CD8-positive, alpha-beta memory T cell (primary cell): ENCODE measurements around the gene PNPLA5. TPM values are rescaled to one million over a fixed set of nuclear protein-coding genes. Genes with fewer than 3 reads are reported as not detected.

ENCODE experiments used
- CTCF ChIA-PET: fragments of 350-600 bp; sonication (Branson Sonifier 250); formaldehyde crosslinking; loops from one replicate; lab custom pipeline; 2021; ENCODE audit warnings: antibody characterized with exemption; lab: Charles Lee
- POLR2A ChIA-PET: fragments of 350-600 bp; sonication (Branson Sonifier 250); formaldehyde crosslinking; loops from one replicate; lab custom pipeline; 2021; ENCODE audit warnings: antibody characterized with exemption; lab: Charles Lee
- DNase-seq, 5 donors: peaks; one replicate each; pipeline versions ENCODE4 v3.0.0 to v3.0.0-alpha.2; 2020 to 2022; ENCODE audit warnings: mixed read lengths in 1 of 5
- H3K27ac ChIP-seq: one replicate; pipeline ENCODE4 v1.7.0; 2013; ENCODE audit warnings: low read depth, mild to moderate bottlenecking, low read length, moderate library complexity
- H3K27me3 ChIP-seq: 2 replicates; pipeline ENCODE4 v1.7.0; 2013; ENCODE audit warnings: low read length, mild to moderate bottlenecking; ENCODE audit not compliant: insufficient read depth, poor library complexity, severe bottlenecking
- H3K36me3 ChIP-seq: 2 replicates; pipeline ENCODE4 v1.7.0; 2013; ENCODE audit warnings: mild to moderate bottlenecking, low read length, moderate library complexity; ENCODE audit not compliant: insufficient read depth
- H3K4me1 ChIP-seq: 2 replicates; pipeline ENCODE4 v1.7.0; 2013; ENCODE audit warnings: mild to moderate bottlenecking, low read length, moderate library complexity; ENCODE audit not compliant: insufficient read depth
- H3K4me3 ChIP-seq: 2 replicates; pipeline ENCODE4 v1.7.0; 2013; ENCODE audit warnings: mild to moderate bottlenecking, low read length
- H3K9me3 ChIP-seq: 2 replicates; pipeline ENCODE4 v1.7.0; 2013; ENCODE audit warnings: mild to moderate bottlenecking, low read length
- H3K27ac Mint-ChIP-seq, 8 donors: one replicate each; pipeline ENCODE4 v1.8.0; 2020 to 2021; ENCODE audit warnings: mixed read lengths in 8 of 8, mild to moderate bottlenecking in 6 of 8, inconsistent platforms in 3 of 8, moderate library complexity in 3 of 8
- H3K27me3 Mint-ChIP-seq, 2 donors: one replicate each; pipeline ENCODE4 v1.8.0; 2020 to 2021; ENCODE audit warnings: mixed read lengths in 2 of 2, mild to moderate bottlenecking in 1 of 2, moderate library complexity in 1 of 2
- H3K36me3 Mint-ChIP-seq, 3 donors: one replicate each; pipeline ENCODE4 v1.8.0; 2020 to 2021; ENCODE audit warnings: mixed read lengths in 3 of 3, inconsistent platforms in 1 of 3, mild to moderate bottlenecking in 1 of 3
- H3K4me1 Mint-ChIP-seq, 3 donors: one replicate each; pipeline ENCODE4 v1.8.0; 2020 to 2021; ENCODE audit warnings: mixed read lengths in 3 of 3, inconsistent platforms in 1 of 3, mild to moderate bottlenecking in 1 of 3
- H3K4me3 Mint-ChIP-seq, 7 donors: one replicate each; pipeline ENCODE4 v1.8.0; 2020 to 2021; ENCODE audit warnings: mixed read lengths in 7 of 7, mild to moderate bottlenecking in 6 of 7, moderate library complexity in 4 of 7, inconsistent platforms in 2 of 7
- H3K9me3 Mint-ChIP-seq, 5 donors: one replicate each; pipeline ENCODE4 v1.8.0; 2020 to 2022; ENCODE audit warnings: mixed read lengths in 5 of 5, mild to moderate bottlenecking in 3 of 5, moderate library complexity in 2 of 5, inconsistent platforms in 1 of 5
- polyA plus RNA-seq: library from polyadenylated mRNA; unstranded; fragments of 300-500 nt; fragmentation: Illumina TruSeq; gene quantifications from one replicate; pipeline ENCODE4 v1.2.3, GENCODE V29; 2021
- total RNA-seq, 2 experiments: library from RNA; stranded (reverse); gene quantifications; one replicate each; pipeline ENCODE4 v1.2.3, GENCODE V29; 2021

Gene PNPLA5
- total and polyA plus RNA-seq, 3 experiments from 2014 or later: not detected

- Histone ChIP-seq H3K36me3 (no peaks in the 10 kb centered on the region), H3K27me3 (peaks cover 3% of the 10 kb centered on the region), H3K4me1 (no peaks in the 10 kb centered on the region), H3K4me3 (no peak overlapping the region), H3K27ac (no peak overlapping the region), H3K9me3 (no peaks in the 10 kb centered on the region)
- no peak for DNase-seq
- ChIA-PET POLR2A (no interaction called here), CTCF (no interaction called here)
- Mint-ChIP-seq H3K27me3 (peaks cover 19 to 29% of the 10 kb centered on the region in 2 donors), H3K9me3 (no peaks in the 10 kb centered on the region), H3K4me3 (no peak overlapping the region), H3K36me3 (no peaks in the 10 kb centered on the region), H3K27ac (no peak overlapping the region), H3K4me1 (no peaks in the 10 kb centered on the region)
These were observed 6.0 kb upstream of the PNPLA5 start for GRCh38 chr22:43897751-43898261.

DNA sequence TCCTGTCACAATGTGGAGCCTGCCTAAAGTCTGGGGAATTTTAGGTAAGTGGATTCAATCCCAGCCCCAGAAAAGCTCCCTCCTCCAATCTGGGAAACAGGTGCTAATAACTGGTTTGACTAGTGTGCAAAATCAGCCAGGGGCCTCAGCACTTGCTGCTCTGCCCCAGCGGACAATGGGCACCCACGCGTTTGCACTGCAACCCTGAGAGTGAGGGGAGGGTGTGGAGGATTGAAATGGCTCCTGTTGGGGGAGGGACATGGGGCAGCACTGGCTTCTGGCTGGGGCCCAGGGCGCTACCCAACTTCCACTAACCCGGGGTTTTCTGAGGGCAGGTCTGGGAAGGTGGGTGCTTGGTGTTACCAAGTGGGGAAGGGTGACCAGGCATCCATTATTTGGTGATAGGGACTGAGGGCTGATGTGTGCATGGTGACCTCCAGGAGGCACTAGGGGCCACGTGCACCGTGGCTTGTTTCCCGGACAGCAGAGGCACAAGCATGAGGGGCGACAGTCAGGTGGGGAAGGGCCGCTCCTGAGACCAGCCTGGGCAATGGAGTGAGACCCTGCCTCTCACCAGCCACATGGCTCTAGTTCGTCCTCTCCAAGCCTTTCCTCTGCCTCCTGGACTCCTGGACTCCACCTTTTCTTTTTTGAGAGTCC, 4.3 kb upstream of the PNPLA5 start:
- H3K36me3 Mint-ChIP-seq: no peaks in the 10 kb centered on the region
- H3K9me3 Mint-ChIP-seq: no peaks in the 10 kb centered on the region
- H3K27ac ChIP-seq: no peak overlapping the region
- H3K27me3 Mint-ChIP-seq: peaks cover 26 to 30% of the 10 kb centered on the region in 2 donors
- H3K36me3 ChIP-seq: no peaks in the 10 kb centered on the region
- no peak overlapping the region for H3K4me3 Mint-ChIP-seq
- H3K4me3 ChIP-seq: no peak overlapping the region
- no peak for DNase-seq
- H3K27me3 ChIP-seq: peaks cover 3% of the 10 kb centered on the region
- no peaks in the 10 kb centered on the region for H3K9me3 ChIP-seq
- ChIA-PET CTCF (no interaction called here), POLR2A (no interaction called here)
- H3K27ac Mint-ChIP-seq: no peak overlapping the region
- peaks cover 0 to 5% (median 0%) of the 10 kb centered on the region in 3 donors for H3K4me1 Mint-ChIP-seq
- no peaks in the 10 kb centered on the region for H3K4me1 ChIP-seq

DNA sequence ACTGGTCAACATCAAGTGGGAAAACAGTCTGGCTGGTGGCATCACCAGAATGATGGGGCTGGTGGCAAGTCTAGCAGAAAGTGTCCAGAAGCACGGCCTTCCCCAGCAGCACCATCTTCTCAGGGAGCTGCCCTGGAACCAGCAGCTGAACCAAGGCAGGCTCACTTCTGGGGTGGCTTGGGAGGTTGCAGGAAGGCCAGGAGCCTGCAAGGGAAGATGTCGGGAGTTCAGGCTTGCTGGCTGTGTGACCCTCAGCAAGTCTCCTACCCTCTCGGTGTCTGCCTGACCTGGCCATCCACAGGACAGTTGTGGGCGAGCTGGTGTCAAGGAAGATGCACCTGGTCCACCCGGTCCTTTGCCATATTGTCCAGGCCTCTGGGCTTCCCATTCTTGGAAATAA, 2.3 kb upstream of the PNPLA5 start:
- peaks cover 39 to 45% of the 10 kb centered on the region in 2 donors for H3K27me3 Mint-ChIP-seq
- H3K27ac ChIP-seq: no peak overlapping the region
- no peaks in the 10 kb centered on the region for H3K36me3 Mint-ChIP-seq
- CTCF ChIA-PET: interaction anchor here (0.9 kb wide), 1 partner anchor 9 kb away, joined by 3 read pairs; no protein-coding TSS in a partner anchor
- H3K9me3 ChIP-seq: no peaks in the 10 kb centered on the region
- no peak overlapping the region for H3K4me3 Mint-ChIP-seq
- no peaks in the 10 kb centered on the region for H3K36me3 ChIP-seq
- H3K4me3 ChIP-seq: no peak overlapping the region
- H3K27ac Mint-ChIP-seq: peak overlapping the region in 1 of 8 donors; percentile 14
- POLR2A ChIA-PET: no interaction called here
- H3K27me3 ChIP-seq: peaks cover 16% of the 10 kb centered on the region
- H3K9me3 Mint-ChIP-seq: no peaks in the 10 kb centered on the region
- no peaks in the 10 kb centered on the region for H3K4me1 ChIP-seq
- peaks cover 0 to 5% (median 0%) of the 10 kb centered on the region in 3 donors for H3K4me1 Mint-ChIP-seq
- no peak for DNase-seq

DNA sequence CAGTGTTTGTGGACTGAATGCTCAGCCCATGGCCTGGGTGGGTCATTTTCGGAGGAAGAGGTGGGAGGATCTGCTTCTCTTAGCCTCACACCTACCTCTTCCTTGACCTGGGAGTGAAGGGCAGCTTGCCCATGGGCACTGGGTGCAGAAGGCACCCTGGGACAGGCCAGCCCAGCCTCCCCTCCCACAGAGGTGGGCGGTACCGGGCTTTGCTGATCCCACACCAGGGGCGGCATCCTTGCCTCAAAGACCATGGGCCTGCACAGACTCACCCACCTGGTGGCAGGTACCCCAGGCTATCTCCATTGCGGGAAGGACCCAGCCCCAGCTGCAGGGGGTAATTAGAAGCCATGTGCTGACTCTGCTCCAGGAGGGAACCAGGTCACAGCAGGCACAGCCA, 1.5 kb upstream of the PNPLA5 start:
- Mint-ChIP-seq H3K27ac (no peak overlapping the region), H3K36me3 (no peaks in the 10 kb centered on the region), H3K27me3 (peaks cover 45 to 47% of the 10 kb centered on the region in 2 donors), H3K4me3 (no peak overlapping the region), H3K4me1 (peaks cover 0 to 5% (median 0%) of the 10 kb centered on the region in 3 donors), H3K9me3 (no peaks in the 10 kb centered on the region)
- DNase-seq: no peak
- peaks cover 16% of the 10 kb centered on the region for H3K27me3 ChIP-seq
- ChIA-PET POLR2A (no interaction called here), CTCF (no interaction called here)
- H3K4me3 ChIP-seq: no peak overlapping the region
- H3K27ac ChIP-seq: no peak overlapping the region
- no peaks in the 10 kb centered on the region for H3K4me1 ChIP-seq
- H3K9me3 ChIP-seq: no peaks in the 10 kb centered on the region
- H3K36me3 ChIP-seq: no peaks in the 10 kb centered on the region

DNA sequence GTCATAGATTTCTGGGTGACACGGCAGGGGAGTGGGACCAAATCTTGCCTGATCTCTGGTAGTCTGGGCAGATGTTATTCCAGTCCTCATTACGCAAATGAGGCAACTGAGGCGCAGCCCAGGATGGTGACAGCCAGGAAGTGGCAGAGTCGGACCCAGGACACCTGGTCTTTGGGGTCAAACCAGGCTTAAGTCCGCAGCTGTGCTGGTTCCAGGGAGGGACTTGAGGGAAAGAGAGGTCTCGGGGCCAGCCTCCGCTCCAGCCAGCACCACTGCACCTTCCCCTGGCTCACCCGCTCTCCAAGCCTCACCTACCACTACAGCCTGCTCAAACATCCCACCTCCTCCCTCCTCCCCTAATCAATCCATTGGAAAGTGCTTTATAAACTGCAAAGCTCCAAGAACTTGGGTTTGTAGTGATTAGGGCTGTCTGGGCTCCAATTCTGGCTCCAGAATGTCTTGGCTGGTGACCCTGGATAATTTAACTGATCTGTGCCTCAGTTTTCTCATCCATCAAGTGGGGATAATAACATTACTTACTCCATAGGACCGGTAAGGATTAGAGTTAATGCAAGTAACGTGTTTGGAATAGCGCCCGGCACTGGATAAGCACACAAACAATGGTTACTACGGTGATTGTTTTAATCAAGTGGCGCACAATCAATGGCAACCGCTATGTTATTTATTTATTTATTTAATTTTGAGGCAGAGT, 526 bp upstream of the PNPLA5 start:
- Histone ChIP-seq H3K27me3 (peaks cover 16% of the 10 kb centered on the region), H3K27ac (no peak overlapping the region), H3K36me3 (no peaks in the 10 kb centered on the region), H3K4me1 (no peaks in the 10 kb centered on the region), H3K4me3 (no peak overlapping the region), H3K9me3 (no peaks in the 10 kb centered on the region)
- Mint-ChIP-seq H3K27ac (no peak overlapping the region), H3K4me3 (no peak overlapping the region), H3K27me3 (peaks cover 49% of the 10 kb centered on the region in 2 donors), H3K36me3 (no peaks in the 10 kb centered on the region), H3K4me1 (peaks cover 0 to 5% (median 0%) of the 10 kb centered on the region in 3 donors), H3K9me3 (no peaks in the 10 kb centered on the region)
- POLR2A ChIA-PET: no interaction called here
- DNase-seq: no peak
- CTCF ChIA-PET: no interaction called here

- Histone ChIP-seq H3K27me3 (peaks cover 16% of the 10 kb centered on the region), H3K27ac (no peak overlapping the region), H3K9me3 (no peaks in the 10 kb centered on the region), H3K4me1 (no peaks in the 10 kb centered on the region), H3K36me3 (no peaks in the 10 kb centered on the region), H3K4me3 (no peak overlapping the region)
- no peak for DNase-seq
- Mint-ChIP-seq H3K27ac (no peak overlapping the region), H3K9me3 (no peaks in the 10 kb centered on the region), H3K4me3 (no peak overlapping the region), H3K27me3 (peaks cover 51 to 55% of the 10 kb centered on the region in 2 donors), H3K36me3 (no peaks in the 10 kb centered on the region), H3K4me1 (peaks cover 0 to 5% (median 0%) of the 10 kb centered on the region in 3 donors)
- POLR2A ChIA-PET: no interaction called here
- CTCF ChIA-PET: no interaction called here
These were observed 897 bp downstream of the PNPLA5 start for GRCh38 chr22:43890901-43891331.

DNA sequence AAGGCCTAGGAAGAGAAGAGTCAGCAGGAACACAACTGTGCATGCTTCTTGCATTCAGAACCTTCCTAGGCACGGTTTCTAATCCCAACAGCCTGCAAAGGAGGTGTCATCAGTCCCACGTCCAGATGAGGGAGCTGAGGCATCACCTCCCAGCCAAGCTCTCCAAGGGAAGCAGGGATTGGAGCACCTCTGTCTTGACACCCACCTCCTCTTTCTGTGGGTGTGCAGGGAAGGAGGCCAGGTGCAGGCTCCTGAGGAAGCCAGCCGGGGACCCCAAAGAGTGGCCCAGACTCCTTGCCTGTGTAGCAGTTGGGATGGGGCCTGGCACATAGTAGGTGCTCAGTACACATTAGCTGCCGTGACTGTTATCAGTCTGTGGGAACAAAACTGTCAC, 2.0 kb downstream of the PNPLA5 start:
- ChIA-PET CTCF (no interaction called here), POLR2A (no interaction called here)
- Histone ChIP-seq H3K36me3 (no peaks in the 10 kb centered on the region), H3K9me3 (no peaks in the 10 kb centered on the region), H3K27ac (no peak overlapping the region), H3K27me3 (peaks cover 16% of the 10 kb centered on the region), H3K4me3 (no peak overlapping the region), H3K4me1 (no peaks in the 10 kb centered on the region)
- Mint-ChIP-seq H3K9me3 (no peaks in the 10 kb centered on the region), H3K4me3 (no peak overlapping the region), H3K27me3 (peaks cover 46 to 56% of the 10 kb centered on the region in 2 donors), H3K27ac (no peak overlapping the region), H3K4me1 (peaks cover 0 to 8% (median 3%) of the 10 kb centered on the region in 3 donors), H3K36me3 (no peaks in the 10 kb centered on the region)
- no peak for DNase-seq

DNA sequence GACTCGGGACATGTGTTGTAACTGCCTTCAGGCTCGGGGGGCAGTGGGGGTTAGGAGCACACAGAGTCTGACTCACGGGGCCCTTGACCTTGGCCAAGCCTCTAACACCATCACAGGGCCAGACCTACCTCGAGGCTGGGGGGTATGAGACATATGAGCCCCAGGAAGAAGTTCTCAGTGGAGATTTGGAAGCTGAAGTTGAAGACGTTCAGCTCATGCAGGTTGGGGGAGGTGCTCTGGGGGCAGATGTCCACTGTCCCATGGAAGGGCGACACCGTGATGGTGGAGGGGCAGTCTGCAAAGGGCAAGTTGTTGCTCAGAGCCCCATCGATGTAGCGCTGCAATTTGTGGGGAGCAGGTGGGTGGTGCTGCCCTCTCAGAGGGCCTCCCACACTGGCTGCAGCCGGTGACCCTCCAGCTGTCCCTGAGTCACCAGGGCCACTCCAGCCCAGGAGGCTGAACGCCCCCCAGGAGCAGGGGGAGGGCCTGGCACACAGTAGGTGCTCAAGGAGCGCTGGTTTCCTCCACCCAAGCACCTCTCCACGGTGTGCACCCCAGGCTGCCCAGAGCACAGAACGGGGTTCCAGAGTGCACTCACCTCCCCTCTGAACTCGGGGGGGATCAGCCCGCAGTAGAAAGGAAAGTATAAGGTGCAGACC, 2.5 kb downstream of the PNPLA5 start:
- H3K4me1 ChIP-seq: no peaks in the 10 kb centered on the region
- no peaks in the 10 kb centered on the region for H3K9me3 Mint-ChIP-seq
- H3K27ac Mint-ChIP-seq: no peak overlapping the region
- no peaks in the 10 kb centered on the region for H3K36me3 Mint-ChIP-seq
- DNase-seq: no peak
- peaks cover 0 to 14% (median 8%) of the 10 kb centered on the region in 3 donors for H3K4me1 Mint-ChIP-seq
- H3K4me3 ChIP-seq: no peak overlapping the region
- POLR2A ChIA-PET: no interaction called here
- peaks cover 16% of the 10 kb centered on the region for H3K27me3 ChIP-seq
- no peak overlapping the region for H3K4me3 Mint-ChIP-seq
- H3K27ac ChIP-seq: no peak overlapping the region
- no peaks in the 10 kb centered on the region for H3K36me3 ChIP-seq
- CTCF ChIA-PET: no interaction called here
- H3K9me3 ChIP-seq: no peaks in the 10 kb centered on the region
- peaks cover 46 to 59% of the 10 kb centered on the region in 2 donors for H3K27me3 Mint-ChIP-seq
